Measurements from ENCODE around the gene SESN2. TPM values are rescaled to one million over a fixed set of nuclear protein-coding genes. Genes with fewer than 3 reads are reported as not detected.
A peak's percentile ranks its signal among the peaks of the same experiment; 100 is the strongest.

SESN2 gene
- total RNA-seq, 2 donors from 2014 or later = 12.3 to 15.2 TPM

DNA sequence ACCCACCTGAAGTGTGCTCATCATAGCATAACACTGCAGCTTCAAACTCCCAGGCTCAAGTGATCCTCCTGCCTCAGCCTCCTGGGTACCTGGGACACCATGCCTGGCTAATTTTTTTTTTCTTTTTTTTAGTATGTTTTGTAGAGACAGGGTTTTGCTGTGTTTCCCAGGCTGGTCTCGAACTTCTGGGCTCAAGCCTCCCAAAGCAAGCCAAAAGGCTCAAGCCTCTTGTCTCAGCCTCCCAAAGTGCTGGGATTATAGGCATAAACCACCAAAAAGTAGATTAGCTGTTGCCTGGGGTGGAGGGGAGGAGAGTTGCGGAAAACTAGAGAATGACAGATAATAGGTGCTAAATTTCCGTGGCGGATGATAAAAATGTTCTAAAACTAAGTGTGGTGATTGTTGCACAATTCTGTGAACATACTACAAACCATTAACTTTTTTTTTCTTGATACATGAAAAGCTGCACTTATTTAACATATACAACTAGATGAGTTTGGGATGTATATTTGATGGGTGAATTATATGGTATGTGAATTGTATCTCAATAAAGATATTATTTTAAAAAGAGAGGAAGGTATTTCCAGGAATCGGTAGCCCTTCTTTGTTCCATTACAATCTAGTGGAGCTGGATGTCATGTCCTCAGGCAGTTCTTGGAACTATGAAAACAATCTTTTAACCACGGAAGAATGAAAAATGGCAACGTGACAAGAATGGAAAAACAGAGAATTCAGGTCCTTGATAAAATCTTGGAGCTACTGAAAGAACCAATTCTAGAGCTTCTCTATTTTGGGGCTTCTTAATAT, 42.3 kb downstream of the SESN2 start:
- H3K27ac Mint-ChIP-seq = no peak overlapping the region
- H3K4me1 Mint-ChIP-seq = peaks cover 7% of the 10 kb centered on the region
- H3K9ac ChIP-seq (ENCODE audit: extremely low read depth, low read length, poor library complexity, severe bottlenecking) = no peak overlapping the region
- no peak overlapping the region for H3K27ac ChIP-seq (ENCODE audit: low read depth, low read length)
- no peak for DNase-seq
- no peaks in the 10 kb centered on the region for H3K27me3 ChIP-seq (ENCODE audit: control insufficient read depth, insufficient read depth, low read length, poor library complexity, severe bottlenecking)
- H3K4me1 ChIP-seq (ENCODE audit: control insufficient read depth, insufficient read depth, low read length) = peaks cover 3% of the 10 kb centered on the region
- TF ChIP-seq CTCF (conservative IDR thresholded peaks at IDR 0.05) = no peak
- H3K9me3 ChIP-seq (ENCODE audit: control insufficient read depth, low read length) = no peaks in the 10 kb centered on the region
- H3K36me3 Mint-ChIP-seq (ENCODE audit: low read depth) = no peaks in the 10 kb centered on the region
- H3K4me3 ChIP-seq (ENCODE audit: low read length) = no peak overlapping the region
- H3K36me3 ChIP-seq (ENCODE audit: control insufficient read depth, insufficient read depth, low read length) = no peaks in the 10 kb centered on the region
- no peak overlapping the region for H3K4me3 Mint-ChIP-seq
- H3K27me3 Mint-ChIP-seq (ENCODE audit: insufficient read depth) = no peaks in the 10 kb centered on the region
- H3K9me3 Mint-ChIP-seq = no peaks in the 10 kb centered on the region
- WGBS, 2 experiments (ENCODE audit: insufficient coverage in 1 of 2, insufficient read length in 1 of 2) = 84 to 85% methylated on average over 4 to 7 of the region's 7 CpGs

GRCh38 chr1:28302247-28302646, 42.9 kb downstream of the SESN2 start:
- no peak overlapping the region for H3K4me3 ChIP-seq (ENCODE audit: low read length)
- no peak overlapping the region for H3K27ac ChIP-seq (ENCODE audit: low read depth, low read length)
- Mint-ChIP-seq H3K36me3 (ENCODE audit: low read depth) (no peaks in the 10 kb centered on the region), H3K27me3 (ENCODE audit: insufficient read depth) (no peaks in the 10 kb centered on the region), H3K4me1 (peaks cover 1% of the 10 kb centered on the region), H3K9me3 (no peaks in the 10 kb centered on the region), H3K4me3 (no peak overlapping the region), H3K27ac (no peak overlapping the region)
- H3K9ac ChIP-seq (ENCODE audit: extremely low read depth, low read length, poor library complexity, severe bottlenecking) = no peak overlapping the region
- H3K4me1 ChIP-seq (ENCODE audit: control insufficient read depth, insufficient read depth, low read length) = no peaks in the 10 kb centered on the region
- H3K27me3 ChIP-seq (ENCODE audit: control insufficient read depth, insufficient read depth, low read length, poor library complexity, severe bottlenecking) = no peaks in the 10 kb centered on the region
- H3K9me3 ChIP-seq (ENCODE audit: control insufficient read depth, low read length) = no peaks in the 10 kb centered on the region
- DNase-seq = no peak
- H3K36me3 ChIP-seq (ENCODE audit: control insufficient read depth, insufficient read depth, low read length) = no peaks in the 10 kb centered on the region
- TF ChIP-seq CTCF (conservative IDR thresholded peaks at IDR 0.05) = no peak
- WGBS, 2 experiments (ENCODE audit: insufficient coverage in 1 of 2, insufficient read length in 1 of 2) = 79 to 81% methylated on average over 3 to 5 of the region's 5 CpGs

- no peak for TF ChIP-seq CTCF (conservative IDR thresholded peaks at IDR 0.05)
- Histone ChIP-seq H3K27ac (ENCODE audit: low read depth, low read length) (no peak overlapping the region), H3K4me1 (ENCODE audit: control insufficient read depth, insufficient read depth, low read length) (no peaks in the 10 kb centered on the region), H3K36me3 (ENCODE audit: control insufficient read depth, insufficient read depth, low read length) (no peaks in the 10 kb centered on the region), H3K4me3 (ENCODE audit: low read length) (no peak overlapping the region), H3K9ac (ENCODE audit: extremely low read depth, low read length, poor library complexity, severe bottlenecking) (no peak overlapping the region), H3K9me3 (ENCODE audit: control insufficient read depth, low read length) (no peaks in the 10 kb centered on the region), H3K27me3 (ENCODE audit: control insufficient read depth, insufficient read depth, low read length, poor library complexity, severe bottlenecking) (no peaks in the 10 kb centered on the region)
- Mint-ChIP-seq H3K27me3 (ENCODE audit: insufficient read depth) (no peaks in the 10 kb centered on the region), H3K4me1 (no peaks in the 10 kb centered on the region), H3K36me3 (ENCODE audit: low read depth) (no peaks in the 10 kb centered on the region), H3K9me3 (no peaks in the 10 kb centered on the region), H3K4me3 (no peak overlapping the region), H3K27ac (peak overlapping the region; percentile 23)
- WGBS, 2 experiments (ENCODE audit: insufficient coverage in 1 of 2, insufficient read length in 1 of 2) = 88 to 92% methylated on average over 2 of the region's 2 CpGs
- no peak for DNase-seq
Measured at GRCh38 chr1:28306301-28306949, 47.1 kb downstream of the SESN2 start.

All from endodermal cell (in vitro differentiated cells).